OCI-LY7 (cell line): ENCODE measurements around the gene SMIM27.

ENCODE experiments used
- EZH2phosphoT487 ChIP-seq: fragments of 200-600 bp; sonication (generic); IDR thresholded peaks from 2 replicates; pipeline ENCODE4 v1.6.1; 2018; ENCODE audit warnings: low read depth, borderline replicate concordance, mild to moderate bottlenecking, mixed run types, antibody characterized with exemption, low read length, moderate library complexity, mixed read lengths
- TF ChIP-seq, protein P1 (sequence below): fragments of 200-600 bp; sonication (generic); conservative IDR thresholded peaks from 2 replicates; pipeline ENCODE4 v1.5.1; 2014; ENCODE audit warnings: mild to moderate bottlenecking, antibody characterized with exemption, low read length, moderate library complexity, mixed read lengths

DNA sequence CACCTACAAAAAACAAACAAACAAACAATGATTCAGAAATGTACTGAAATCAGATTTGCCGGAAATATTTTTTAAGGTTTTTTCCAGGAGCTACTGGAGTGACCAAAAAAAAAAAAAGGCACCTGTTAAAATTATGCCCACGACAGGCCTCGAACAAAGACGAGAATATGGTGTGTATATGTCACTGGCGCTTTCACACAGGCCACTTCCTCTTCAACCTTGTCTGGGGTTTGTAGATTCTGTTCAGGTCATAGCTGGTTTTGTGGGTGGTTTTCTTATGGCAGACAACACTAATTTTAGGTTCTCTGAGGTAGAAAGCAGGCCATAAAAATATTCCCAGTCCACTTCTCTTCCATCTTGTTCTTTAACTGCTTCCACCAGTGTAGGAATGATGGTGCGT lies 13.8 kb downstream of the SMIM27 start:
- TF ChIP-seq, protein P1, sequence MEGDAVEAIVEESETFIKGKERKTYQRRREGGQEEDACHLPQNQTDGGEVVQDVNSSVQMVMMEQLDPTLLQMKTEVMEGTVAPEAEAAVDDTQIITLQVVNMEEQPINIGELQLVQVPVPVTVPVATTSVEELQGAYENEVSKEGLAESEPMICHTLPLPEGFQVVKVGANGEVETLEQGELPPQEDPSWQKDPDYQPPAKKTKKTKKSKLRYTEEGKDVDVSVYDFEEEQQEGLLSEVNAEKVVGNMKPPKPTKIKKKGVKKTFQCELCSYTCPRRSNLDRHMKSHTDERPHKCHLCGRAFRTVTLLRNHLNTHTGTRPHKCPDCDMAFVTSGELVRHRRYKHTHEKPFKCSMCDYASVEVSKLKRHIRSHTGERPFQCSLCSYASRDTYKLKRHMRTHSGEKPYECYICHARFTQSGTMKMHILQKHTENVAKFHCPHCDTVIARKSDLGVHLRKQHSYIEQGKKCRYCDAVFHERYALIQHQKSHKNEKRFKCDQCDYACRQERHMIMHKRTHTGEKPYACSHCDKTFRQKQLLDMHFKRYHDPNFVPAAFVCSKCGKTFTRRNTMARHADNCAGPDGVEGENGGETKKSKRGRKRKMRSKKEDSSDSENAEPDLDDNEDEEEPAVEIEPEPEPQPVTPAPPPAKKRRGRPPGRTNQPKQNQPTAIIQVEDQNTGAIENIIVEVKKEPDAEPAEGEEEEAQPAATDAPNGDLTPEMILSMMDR = no peak
- TF ChIP-seq EZH2phosphoT487 = no peak
